Central memory CD4-positive, alpha-beta T cell (primary cell): ENCODE data around the gene USP50.
"Not testable (repeated sequence)": the region's sequence is repeated elsewhere in the genome, so short reads cannot be mapped to it uniquely, and the experiment has no call there.

Experiments
- DNase-seq: peaks from one replicate; pipeline ENCODE4 v3.0.0; 2022

The USP50 gene

GRCh38 chr15:50501815-50502214, 44.7 kb downstream of the USP50 start:
- DNase-seq = no peak

GRCh38 chr15:50500352-50500751, 46.1 kb downstream of the USP50 start:
- no peak for DNase-seq

GRCh38 chr15:50496692-50497091, 49.8 kb downstream of the USP50 start:
- no peak for DNase-seq

GRCh38 chr15:50494547-50494946, 51.9 kb downstream of the USP50 start:
- DNase-seq = not testable (repeated sequence)

- DNase-seq = no peak
Observed at GRCh38 chr15:50493625-50494024, 52.8 kb downstream of the USP50 start.

- DNase-seq = no peak
Observed at GRCh38 chr15:50487287-50487686, 59.2 kb downstream of the USP50 start.

GRCh38 chr15:50485389-50485788, 61.1 kb downstream of the USP50 start:
- no peak for DNase-seq

GRCh38 chr15:50484781-50485180, 61.7 kb downstream of the USP50 start:
- DNase-seq = no peak

- no peak for DNase-seq
Observed at GRCh38 chr15:50476143-50476542, 70.3 kb downstream of the USP50 start.

- DNase-seq = no peak
Observed at GRCh38 chr15:50471072-50471471, 75.4 kb downstream of the USP50 start.

- no peak for DNase-seq
Observed at GRCh38 chr15:50463423-50464358, 82.8 kb downstream of the USP50 start.

GRCh38 chr15:50458348-50459112, 87.9 kb downstream of the USP50 start:
- DNase-seq = no peak

GRCh38 chr15:50452927-50453326, 93.5 kb downstream of the USP50 start:
- DNase-seq = no peak
